SKM-1 (cell line): Measurements from ENCODE around the gene DVL2.
"Not testable (repeated sequence)": the region's sequence is repeated elsewhere in the genome, so short reads cannot be mapped to it uniquely, and the experiment has no call there.

ENCODE experiments used
- DNase-seq: peaks from one replicate; lab custom pipeline; 2025; ENCODE audit not compliant: unreplicated experiment; lab: John Stamatoyannopoulos, UW

Gene DVL2

DNA sequence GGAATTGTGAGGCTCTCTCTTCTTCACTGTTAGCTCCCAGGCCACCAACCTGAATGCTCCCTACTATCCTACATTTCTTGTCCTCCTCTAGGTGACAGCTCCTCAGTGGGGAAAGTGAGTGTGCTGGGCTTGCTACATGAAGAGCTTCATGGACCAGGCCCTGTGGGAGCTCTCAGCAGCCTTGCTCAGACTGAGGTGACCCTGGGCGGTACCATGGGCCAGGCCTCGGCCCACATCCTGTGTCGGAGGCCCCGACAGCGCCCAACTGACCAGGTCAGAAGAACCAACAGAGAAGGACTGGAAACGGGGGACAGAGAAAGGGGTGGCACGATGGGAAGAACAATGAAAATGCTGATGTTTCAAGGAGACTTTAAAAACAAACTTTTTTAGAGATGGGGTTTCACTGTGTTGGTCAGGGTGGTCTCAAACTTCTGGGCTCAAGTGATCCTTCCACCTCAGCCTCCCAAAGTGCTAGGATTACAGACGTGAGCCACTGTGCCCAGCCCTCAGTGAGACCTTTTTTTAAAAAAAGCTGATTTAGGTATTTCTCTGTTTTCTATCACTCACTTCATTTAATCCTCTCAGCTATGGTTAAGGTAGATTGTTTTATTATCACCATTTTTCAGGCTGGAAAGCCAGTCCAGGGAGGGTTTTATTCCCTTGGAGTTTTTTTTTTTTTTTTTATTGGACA is 22.6 kb upstream of the DVL2 start:
- DNase-seq, result no peak

DNA sequence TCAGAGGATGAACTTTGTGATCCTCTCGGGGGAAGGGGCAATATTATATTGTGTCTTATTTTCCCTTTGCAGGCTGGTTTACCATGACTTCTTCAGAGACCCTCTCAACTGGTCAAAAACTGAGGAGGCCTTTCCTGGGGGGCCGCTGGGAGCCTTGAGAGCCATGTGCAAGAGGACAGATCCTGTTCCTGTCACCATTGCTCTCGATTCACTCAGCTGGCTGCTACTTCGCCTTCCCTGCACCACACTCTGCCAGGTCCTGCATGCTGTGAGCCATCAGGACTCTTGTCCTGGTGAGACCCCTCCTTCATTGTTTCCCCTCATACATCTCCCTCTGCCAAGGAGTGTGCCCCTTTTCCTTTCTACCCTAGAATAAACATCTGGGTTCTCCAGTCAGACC is 20.2 kb upstream of the DVL2 start:
- DNase-seq, result no peak

DNA sequence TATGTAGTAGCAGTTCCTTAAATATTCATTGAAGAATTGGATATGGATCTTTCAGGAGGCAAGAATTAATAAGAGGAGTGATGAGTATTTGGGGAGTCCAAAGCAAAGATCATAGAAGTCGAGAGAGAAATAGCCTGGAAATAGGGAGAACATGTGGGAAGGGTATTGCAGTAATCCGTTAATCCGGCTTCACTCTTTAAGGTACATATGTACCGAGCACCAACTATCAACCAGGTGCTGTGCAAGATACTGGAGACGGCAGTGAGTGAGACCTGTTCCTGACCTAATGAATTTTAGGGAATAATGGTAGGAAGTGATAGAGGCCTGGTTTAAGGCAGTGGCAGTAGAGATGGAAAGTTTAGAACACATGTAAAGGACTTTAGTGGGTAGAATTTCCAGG is 18.8 kb upstream of the DVL2 start:
- no peak for DNase-seq

GRCh38 chr17:7252176-7253043 is 18.1 kb upstream of the DVL2 start, which contains the start of gene ELP5:
ELP5 (plus strand) TSS chr17:7252215; CDS start chr17:7252551, 336 bp downstream.
- DNase-seq, result peak; percentile 53

- DNase-seq, result peak; percentile 79
Measured at GRCh38 chr17:7251661-7252175, 17.4 kb upstream of the DVL2 start, which contains the start of gene CTDNEP1. CTDNEP1 (minus strand) TSS chr17:7251734; CDS start chr17:7251296, 438 bp downstream.

DNA sequence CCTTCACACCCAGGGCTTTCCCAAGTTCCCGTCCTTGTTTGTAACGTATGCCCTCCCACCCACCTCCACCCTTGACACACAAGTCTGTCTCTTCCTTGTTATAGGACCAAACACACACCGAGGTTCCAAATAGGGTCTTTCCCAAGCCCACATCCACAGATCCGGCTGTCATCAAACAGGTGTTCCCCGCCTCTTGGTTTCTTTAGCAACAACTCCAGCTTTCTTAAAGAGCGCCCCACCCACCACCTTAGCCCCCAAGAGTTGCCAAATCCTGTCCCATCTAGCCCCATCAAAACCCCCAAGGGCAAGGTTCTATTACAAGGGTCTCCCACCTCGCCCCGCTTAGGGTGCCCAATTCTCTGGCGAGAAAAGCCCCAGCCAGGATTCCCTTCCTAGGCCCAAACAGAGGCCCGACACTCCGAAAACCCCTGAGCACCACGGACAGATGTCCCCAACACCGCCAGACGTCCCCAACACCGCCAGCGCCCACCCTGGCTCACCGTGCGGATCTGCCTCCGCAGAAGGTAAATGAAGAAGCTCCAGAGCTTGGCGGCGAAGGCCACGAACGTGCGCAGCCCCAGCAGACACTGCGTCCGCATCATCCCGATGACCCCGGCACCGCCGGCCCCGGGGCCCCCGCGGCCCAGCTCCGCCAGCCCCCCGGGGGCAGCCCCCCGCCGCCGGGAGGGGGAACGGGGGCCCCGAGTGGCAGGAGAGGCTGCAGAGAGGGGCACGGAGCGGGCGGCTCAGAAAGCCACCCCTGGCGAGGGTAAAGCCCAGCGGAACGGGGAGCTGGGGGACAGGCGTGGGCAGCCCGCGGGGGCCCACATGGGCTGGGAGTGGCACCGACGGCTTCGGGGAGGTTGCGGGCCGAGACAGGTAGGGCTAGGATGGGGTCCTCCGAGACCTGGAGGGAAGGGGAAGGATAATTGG is 16.6 kb upstream of the DVL2 start:
- no peak for DNase-seq

DNA sequence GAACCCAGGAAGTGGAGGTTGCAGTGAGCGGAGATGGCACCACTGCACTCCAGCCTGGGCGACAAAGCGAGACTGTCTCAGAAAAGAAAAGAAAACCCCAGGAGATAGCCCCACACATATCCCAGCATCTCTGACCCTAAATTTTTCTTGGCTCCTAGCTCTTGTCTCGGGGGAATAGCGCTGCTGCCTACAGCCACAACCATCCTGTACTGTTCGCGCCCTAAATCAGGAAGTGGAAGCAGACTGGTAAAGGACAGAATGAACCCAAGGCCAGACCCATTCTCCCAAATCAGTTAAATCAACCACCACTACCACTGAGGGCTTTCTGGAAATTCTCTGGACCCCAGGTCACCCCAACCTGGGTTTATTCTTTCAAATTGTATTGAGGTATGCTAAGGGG is 15.5 kb upstream of the DVL2 start:
- DNase-seq, result no peak

DNA sequence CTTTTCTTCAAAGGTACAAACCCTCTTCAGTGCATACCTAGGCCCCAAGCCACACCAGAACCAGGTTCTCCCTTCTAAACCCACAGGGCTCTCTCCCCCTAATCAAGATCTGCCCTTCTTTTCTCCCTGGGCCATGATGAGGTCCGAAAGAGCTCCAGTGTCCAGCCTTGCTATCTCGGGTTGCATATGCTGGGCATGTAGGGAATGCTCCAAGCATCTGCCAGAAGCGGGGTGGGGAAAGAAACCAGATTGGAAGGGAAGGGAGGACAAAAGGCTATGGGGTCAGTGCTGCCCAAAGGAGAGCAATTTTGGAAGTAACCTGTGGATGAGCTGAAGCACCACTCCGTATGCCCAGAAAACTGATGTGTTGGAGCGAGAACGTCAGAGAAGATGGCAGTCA is 14.9 kb upstream of the DVL2 start:
- no peak for DNase-seq

DNA sequence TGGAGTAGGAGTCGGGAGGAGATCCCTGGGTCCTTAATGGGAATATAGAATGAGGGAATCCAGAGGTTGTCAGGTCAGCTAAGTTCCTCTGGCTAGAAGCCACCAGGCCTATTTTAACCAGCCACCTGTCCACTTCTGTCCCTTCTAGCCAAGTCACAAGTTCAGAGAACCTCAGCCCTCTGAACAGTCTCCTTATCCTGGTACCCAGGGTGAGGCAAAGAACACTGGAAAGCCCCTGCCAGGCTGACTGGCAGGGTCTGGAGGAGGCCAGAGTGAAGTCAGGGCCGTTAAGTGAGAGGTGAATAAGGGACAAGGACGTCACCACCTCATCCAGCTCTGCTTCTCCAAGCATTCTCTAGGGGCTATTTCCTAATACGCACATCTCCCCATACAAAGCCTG is 14.5 kb upstream of the DVL2 start:
- no peak for DNase-seq

- no peak for DNase-seq
Measured at GRCh38 chr17:7246779-7247178, 12.5 kb upstream of the DVL2 start.

- DNase-seq, result not testable (repeated sequence)
Measured at GRCh38 chr17:7243838-7244237, 9.5 kb upstream of the DVL2 start.

DNA sequence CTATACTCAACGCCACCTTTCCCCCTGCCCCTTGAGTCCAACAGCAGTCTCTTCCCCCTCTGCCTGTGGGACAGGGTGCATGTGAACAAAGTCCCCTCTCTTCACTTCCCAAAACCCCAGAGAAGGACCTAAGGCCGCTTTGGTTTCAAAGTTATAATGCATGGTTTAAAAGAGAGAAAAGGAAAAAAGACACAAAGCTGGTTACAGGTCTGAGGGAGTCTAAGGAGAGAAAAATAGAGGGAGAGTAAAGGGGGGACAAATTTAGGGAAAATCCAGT is 9.1 kb upstream of the DVL2 start:
- DNase-seq, result no peak

DNA sequence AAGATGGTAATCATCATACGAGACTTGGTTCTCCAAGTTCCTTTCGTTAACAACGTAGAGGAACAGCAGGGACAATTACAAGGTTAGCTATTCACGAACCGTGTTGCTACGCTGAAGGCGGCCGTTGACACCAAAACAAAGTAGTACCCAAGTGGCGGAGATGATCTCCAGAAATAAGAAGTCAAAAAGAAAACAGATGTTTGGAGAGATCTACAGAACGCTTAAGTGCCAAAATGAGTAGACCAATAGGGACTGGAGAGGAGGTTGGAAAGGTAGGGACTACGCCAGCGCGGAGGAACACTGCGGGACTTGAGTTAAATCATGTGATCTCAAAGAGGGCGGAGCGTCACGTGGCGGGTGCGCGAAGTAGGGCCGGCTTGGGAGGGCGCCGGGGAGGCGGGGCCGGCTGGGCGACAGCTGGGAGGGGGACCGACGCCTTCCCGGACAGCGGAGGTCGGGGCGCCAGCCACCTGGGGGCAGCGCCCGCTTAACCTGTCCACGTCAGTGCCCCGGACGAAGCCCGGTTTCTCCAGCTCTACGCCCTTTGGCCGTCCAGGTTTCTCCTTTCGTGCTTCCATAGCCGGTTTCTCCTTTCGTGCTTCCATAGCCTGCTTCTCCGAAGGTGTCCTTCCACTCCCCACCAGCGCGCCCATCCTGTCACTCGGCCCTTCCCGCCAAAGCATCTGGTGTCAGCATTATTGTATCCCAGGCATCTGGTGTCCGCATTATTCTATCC is 8.6 kb upstream of the DVL2 start:
- peak; percentile 78 for DNase-seq

DNA sequence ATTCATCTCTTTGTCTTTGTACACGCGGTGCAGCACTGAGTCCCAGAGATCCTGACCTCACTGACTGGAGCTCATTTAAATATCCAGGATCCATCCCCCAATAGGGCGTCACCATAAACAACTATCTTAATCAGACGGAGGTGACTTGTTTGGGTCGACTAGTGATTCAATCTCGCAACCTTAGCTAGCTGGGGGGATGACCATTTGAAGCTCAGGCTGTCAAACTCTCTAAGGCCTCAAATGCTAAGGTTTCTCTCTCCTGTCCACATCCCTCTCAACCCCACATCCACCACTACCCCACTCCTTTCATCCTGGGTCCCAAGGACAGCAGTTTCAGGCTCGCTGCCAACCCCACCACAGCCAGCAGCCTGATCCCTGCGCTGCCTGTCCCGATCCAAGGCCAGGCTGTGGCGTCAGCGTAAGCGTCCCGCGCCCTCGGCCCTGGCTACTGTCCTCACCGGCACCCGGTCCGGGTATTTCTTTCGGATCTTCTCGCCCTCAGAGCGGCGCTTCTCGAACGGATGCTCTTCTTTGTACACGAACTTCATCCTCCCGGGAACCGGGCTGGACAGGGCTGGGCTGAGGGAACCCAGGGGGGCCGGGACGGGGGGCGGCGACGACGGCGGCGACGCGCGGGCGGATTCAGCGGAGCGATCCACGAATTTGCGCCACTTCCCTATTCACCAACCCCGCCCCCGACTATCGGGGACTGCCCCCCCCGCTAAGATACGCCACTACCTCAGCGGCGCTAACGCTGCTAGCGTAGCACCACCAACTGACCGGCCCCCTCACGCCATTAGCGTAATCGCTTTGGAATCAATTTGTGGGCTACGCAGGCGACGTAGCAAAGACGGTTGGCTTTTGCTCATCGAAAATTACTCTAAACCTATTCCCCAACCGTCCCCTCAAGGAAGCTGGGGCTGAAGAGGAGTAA is 7.7 kb upstream of the DVL2 start, which contains the start of gene GABARAP:
GABARAP (minus strand) TSS at position 667 of the 934 bp plus-strand sequence; CDS start at position 548, 119 bp downstream.
- DNase-seq, result peak; percentile 51

DNA sequence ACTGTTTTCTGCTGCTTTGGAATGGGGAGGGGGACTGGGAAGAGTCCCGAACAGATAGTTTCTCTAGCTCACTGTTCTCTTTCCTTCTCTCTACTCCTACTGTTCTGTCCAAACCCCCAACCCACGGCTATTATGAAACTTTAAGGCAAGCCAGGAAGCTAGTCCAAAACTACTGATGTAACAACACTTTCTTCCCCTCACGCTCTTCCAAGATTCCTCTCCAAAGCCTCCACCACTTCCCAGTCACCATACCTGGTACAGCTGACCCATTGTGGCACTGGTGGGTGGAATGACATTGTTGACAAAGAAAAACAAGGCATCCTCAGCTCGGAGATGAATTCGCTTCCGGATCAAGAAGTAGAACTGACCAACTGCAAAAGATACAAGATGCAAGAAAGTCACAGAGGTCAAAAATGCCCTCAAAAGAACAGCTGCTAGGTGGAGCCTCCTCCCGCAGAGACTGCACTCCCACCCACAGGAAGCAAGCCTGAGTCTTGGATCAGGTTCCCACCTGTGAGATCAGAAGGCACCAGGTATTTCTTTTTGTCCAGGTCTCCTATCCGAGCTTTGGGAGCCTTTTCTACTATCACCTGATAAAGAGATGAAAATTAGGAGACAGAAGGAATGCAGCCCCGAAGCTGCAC is 6.9 kb upstream of the DVL2 start:
- DNase-seq, result no peak

- no peak for DNase-seq
Measured at GRCh38 chr17:7240375-7240774, 6.1 kb upstream of the DVL2 start.

DNA sequence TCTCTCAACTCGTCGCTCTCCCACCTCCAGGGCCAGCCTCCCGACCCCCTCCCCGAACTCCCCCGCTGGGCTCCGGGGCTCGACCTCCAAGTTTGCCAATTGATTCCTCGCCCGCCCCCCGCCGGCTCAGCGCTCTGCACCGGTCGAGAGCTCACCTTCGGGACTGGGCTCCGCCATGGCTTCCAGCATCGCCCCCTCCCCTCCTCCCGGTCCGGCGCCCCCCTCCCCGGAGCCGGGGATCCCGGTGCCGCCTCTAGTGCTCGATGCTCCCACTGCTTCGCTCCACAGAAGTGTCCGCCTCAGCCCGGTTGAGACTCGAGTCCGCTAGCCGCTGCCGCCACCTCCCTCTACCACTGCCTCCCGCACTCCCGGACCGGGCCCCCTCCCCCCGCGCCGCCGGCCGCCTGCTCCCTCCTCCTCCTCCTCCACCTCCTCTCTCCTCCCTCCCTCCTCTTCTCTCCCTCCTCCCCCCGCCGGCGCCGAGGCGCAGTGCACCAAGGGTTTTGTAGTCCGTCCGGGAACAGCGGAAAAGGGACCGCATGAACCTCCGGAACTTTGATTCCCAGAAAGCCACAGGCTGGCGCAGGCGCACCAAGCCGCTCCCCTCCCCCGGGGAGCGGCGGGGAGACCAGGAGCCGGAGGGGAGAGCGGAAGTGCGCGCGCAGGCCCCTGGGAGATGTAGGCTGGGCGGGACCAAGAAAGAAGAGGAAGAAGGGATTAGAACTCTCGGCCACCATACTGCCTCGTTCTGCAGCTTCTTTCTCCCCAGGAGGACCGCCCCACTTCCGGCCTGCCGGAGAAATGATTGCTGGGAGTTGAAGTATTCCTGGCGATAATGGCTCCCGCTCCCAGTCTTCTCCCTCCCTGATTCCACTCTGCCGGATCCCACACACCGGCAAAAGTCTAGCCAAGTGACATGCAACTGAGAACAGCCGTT is 5.0 kb upstream of the DVL2 start, which contains the start of gene PHF23:
PHF23 (minus strand) TSS at position 367 of the 937 bp plus-strand sequence; CDS start at position 189, 178 bp downstream.
- DNase-seq, result peak; percentile 84
